Activated naive CD8-positive, alpha-beta T cell treated with anti-CD3 and anti-CD28 coated beads, Interleukin-2, amount 10 ng/mL, durations not matched to agents 7 days and 5 days (primary cell): ENCODE results near the gene METRN. TPM values are rescaled to one million over a fixed set of nuclear protein-coding genes. Genes with fewer than 3 reads are reported as not detected.
"Not testable (repeated sequence)": the region's sequence is repeated elsewhere in the genome, so short reads cannot be mapped to it uniquely, and the experiment has no call there.

Experiments used
- ATAC-seq: fragments of 150-1000 bp; cut with Tn5 transposase; one replicate; pipeline ENCODE4 v1.10.0; 2021; ENCODE audit warnings: low read depth, moderate library complexity
- POLR2A ChIA-PET: fragments of 350-600 bp; sonication (Branson Sonifier 250); formaldehyde crosslinking; loops from one replicate; lab custom pipeline; 2021; ENCODE audit warnings: antibody characterized with exemption; lab: Charles Lee
- DNase-seq: peaks from one replicate; pipeline ENCODE4 v3.0.0; 2021
- H3K27ac Mint-ChIP-seq: one replicate; pipeline ENCODE4 v1.8.0; 2022; ENCODE audit warnings: mild to moderate bottlenecking, mixed read lengths
- H3K27me3 Mint-ChIP-seq: one replicate; pipeline ENCODE4 v1.8.0; 2022; ENCODE audit warnings: mild to moderate bottlenecking, moderate library complexity, mixed read lengths
- H3K36me3 Mint-ChIP-seq: one replicate; pipeline ENCODE4 v1.8.0; 2021; ENCODE audit warnings: mild to moderate bottlenecking, mixed read lengths
- H3K4me1 Mint-ChIP-seq: one replicate; pipeline ENCODE4 v1.8.0; 2021; ENCODE audit warnings: mixed read lengths
- H3K4me3 Mint-ChIP-seq: one replicate; pipeline ENCODE4 v1.8.0; 2022; ENCODE audit warnings: mild to moderate bottlenecking, moderate library complexity, mixed read lengths
- H3K9me3 Mint-ChIP-seq: one replicate; pipeline ENCODE4 v1.8.0; 2021; ENCODE audit warnings: mixed read lengths
- total RNA-seq, 2 experiments: library from RNA; stranded (reverse); gene quantifications; one replicate each; pipeline ENCODE4 v1.2.3, GENCODE V29; 2021

The METRN gene
- total RNA-seq, 2 experiments from 2014 or later, result 10.0 to 12.4 TPM

- Mint-ChIP-seq H3K27ac (no peak overlapping the region), H3K4me3 (no peak overlapping the region), H3K27me3 (peaks cover 39% of the 10 kb centered on the region), H3K4me1 (peaks cover 4% of the 10 kb centered on the region), H3K9me3 (no peaks in the 10 kb centered on the region), H3K36me3 (no peaks in the 10 kb centered on the region)
- ATAC-seq (peak; percentile 66), DNase-seq (peak; percentile 89)
- POLR2A ChIA-PET, result interaction anchor here (1.0 to 1.2 kb wide), 2 partner anchors 29 to 74 kb away, joined by 4 to 5 read pairs; partner anchors contain the start of gene CIAO3
These were observed 3.2 kb upstream of the METRN start for GRCh38 chr16:711548-712320.

GRCh38 chr16:712740-713250 is 2.1 kb upstream of the METRN start:
- not testable (repeated sequence) for ATAC-seq, DNase-seq, H3K4me3 Mint-ChIP-seq, H3K9me3 Mint-ChIP-seq, H3K36me3 Mint-ChIP-seq, H3K4me1 Mint-ChIP-seq, H3K27ac Mint-ChIP-seq
- peaks cover 31% of the 10 kb centered on the region for H3K27me3 Mint-ChIP-seq
- POLR2A ChIA-PET, result interaction anchor here (0.7 to 1.2 kb wide), 4 partner anchors 15 to 73 kb away, joined by 3 to 7 read pairs (median 4); no protein-coding TSS in a partner anchor

- H3K4me1 Mint-ChIP-seq, result peaks cover 4% of the 10 kb centered on the region
- H3K27me3 Mint-ChIP-seq, result peaks cover 20% of the 10 kb centered on the region
- no peaks in the 10 kb centered on the region for H3K9me3 Mint-ChIP-seq
- no peaks in the 10 kb centered on the region for H3K36me3 Mint-ChIP-seq
- POLR2A ChIA-PET, result interaction anchor here (0.6 to 2.1 kb wide), 2 partner anchors 39 to 74 kb away, joined by 3 to 6 read pairs; partner anchors contain the start of genes CHTF18 and RPUSD1
- H3K27ac Mint-ChIP-seq, result no peak overlapping the region
- H3K4me3 Mint-ChIP-seq, result no peak overlapping the region
- ATAC-seq, result no peak
- DNase-seq, result no peak
These were observed 839 bp upstream of the METRN start for GRCh38 chr16:714079-714478.

- H3K9me3 Mint-ChIP-seq, result no peaks in the 10 kb centered on the region
- H3K27me3 Mint-ChIP-seq, result peaks cover 14% of the 10 kb centered on the region
- H3K27ac Mint-ChIP-seq, result no peak overlapping the region
- H3K4me1 Mint-ChIP-seq, result peaks cover 7% of the 10 kb centered on the region
- DNase-seq (no peak), ATAC-seq (peak; percentile 9)
- POLR2A ChIA-PET, result interaction anchor here (0.6 to 2.3 kb wide), 7 partner anchors 9 to 1218 kb away, joined by 3 to 11 read pairs (median 5); partner anchors contain the start of genes CHTF18, CIAO3 and RPUSD1
- no peaks in the 10 kb centered on the region for H3K36me3 Mint-ChIP-seq
- H3K4me3 Mint-ChIP-seq, result peak overlapping the region; percentile 25
These were observed 720 bp downstream of the METRN start for GRCh38 chr16:715477-716199.

GRCh38 chr16:716200-716568 is 1.3 kb downstream of the METRN start:
- DNase-seq (no peak), ATAC-seq (no peak)
- Mint-ChIP-seq H3K27me3 (peaks cover 13% of the 10 kb centered on the region), H3K4me3 (peak overlapping the region; percentile 42), H3K4me1 (peaks cover 7% of the 10 kb centered on the region), H3K36me3 (no peaks in the 10 kb centered on the region), H3K9me3 (no peaks in the 10 kb centered on the region), H3K27ac (no peak overlapping the region)
- POLR2A ChIA-PET, result interaction anchor here (1.0 to 2.3 kb wide), 5 partner anchors 9 to 24 kb away, joined by 3 to 11 read pairs (median 5); partner anchors contain the start of gene CIAO3

- no peak overlapping the region for H3K27ac Mint-ChIP-seq
- H3K27me3 Mint-ChIP-seq, result peaks cover 12% of the 10 kb centered on the region
- H3K4me3 Mint-ChIP-seq, result no peak overlapping the region
- ATAC-seq (no peak), DNase-seq (no peak)
- no peaks in the 10 kb centered on the region for H3K9me3 Mint-ChIP-seq
- POLR2A ChIA-PET, result interaction anchor here (1.1 to 2.3 kb wide), 3 partner anchors 10 to 21 kb away, joined by 3 to 11 read pairs (median 5); no protein-coding TSS in a partner anchor
- H3K36me3 Mint-ChIP-seq, result no peaks in the 10 kb centered on the region
- H3K4me1 Mint-ChIP-seq, result peaks cover 7% of the 10 kb centered on the region
These were observed 1.9 kb downstream of the METRN start for GRCh38 chr16:716768-717325.

GRCh38 chr16:717450-718245 is 2.7 kb downstream of the METRN start:
- Mint-ChIP-seq H3K36me3 (no peaks in the 10 kb centered on the region), H3K4me1 (peaks cover 7% of the 10 kb centered on the region), H3K9me3 (no peaks in the 10 kb centered on the region), H3K27me3 (peaks cover 11% of the 10 kb centered on the region), H3K27ac (no peak overlapping the region), H3K4me3 (no peak overlapping the region)
- DNase-seq (no peak), ATAC-seq (no peak)
- POLR2A ChIA-PET, result interaction anchor here (0.6 kb wide), 1 partner anchor 19 kb away, joined by 3 read pairs; no protein-coding TSS in a partner anchor

GRCh38 chr16:718389-718788 is 3.5 kb downstream of the METRN start:
- POLR2A ChIA-PET, result interaction anchor here (0.6 kb wide), 1 partner anchor 20 kb away, joined by 3 read pairs; no protein-coding TSS in a partner anchor
- no peak for ATAC-seq
- Mint-ChIP-seq H3K27me3 (peaks cover 7% of the 10 kb centered on the region), H3K36me3 (no peaks in the 10 kb centered on the region), H3K4me1 (peaks cover 7% of the 10 kb centered on the region), H3K27ac (no peak overlapping the region), H3K9me3 (no peaks in the 10 kb centered on the region), H3K4me3 (no peak overlapping the region)
- no peak for DNase-seq

- H3K36me3 Mint-ChIP-seq, result no peaks in the 10 kb centered on the region
- H3K4me1 Mint-ChIP-seq, result peaks cover 7% of the 10 kb centered on the region
- POLR2A ChIA-PET, result interaction anchor here (1.6 kb wide), 1 partner anchor 10 kb away, joined by 7 read pairs; no protein-coding TSS in a partner anchor
- no peak overlapping the region for H3K27ac Mint-ChIP-seq
- H3K27me3 Mint-ChIP-seq, result peaks cover 7% of the 10 kb centered on the region
- no peaks in the 10 kb centered on the region for H3K9me3 Mint-ChIP-seq
- DNase-seq (no peak), ATAC-seq (no peak)
- H3K4me3 Mint-ChIP-seq, result no peak overlapping the region
These were observed 4.0 kb downstream of the METRN start for GRCh38 chr16:718922-719321.

- H3K9me3 Mint-ChIP-seq, result no peaks in the 10 kb centered on the region
- POLR2A ChIA-PET, result interaction anchor here (0.5 to 4.2 kb wide), 8 partner anchors 9 to 319 kb away, joined by 3 to 11 read pairs (median 4); partner anchors contain the start of genes CIAO3, RHOT2 and WDR24
- peak overlapping the region; percentile 78 for H3K4me3 Mint-ChIP-seq
- no peaks in the 10 kb centered on the region for H3K36me3 Mint-ChIP-seq
- H3K27me3 Mint-ChIP-seq, result peaks cover 7% of the 10 kb centered on the region
- DNase-seq (no peak), ATAC-seq (no peak)
- peaks cover 5% of the 10 kb centered on the region for H3K4me1 Mint-ChIP-seq
- H3K27ac Mint-ChIP-seq, result peak overlapping the region; percentile 56
These were observed 5.0 kb downstream of the METRN start for GRCh38 chr16:719815-720446.

GRCh38 chr16:720447-720989 is 5.6 kb downstream of the METRN start:
- peak overlapping the region; percentile 78 for H3K4me3 Mint-ChIP-seq
- DNase-seq (no peak), ATAC-seq (peak; percentile 13)
- H3K36me3 Mint-ChIP-seq, result no peaks in the 10 kb centered on the region
- peaks cover 7% of the 10 kb centered on the region for H3K27me3 Mint-ChIP-seq
- H3K27ac Mint-ChIP-seq, result peak overlapping the region; percentile 56
- no peaks in the 10 kb centered on the region for H3K9me3 Mint-ChIP-seq
- H3K4me1 Mint-ChIP-seq, result peaks cover 5% of the 10 kb centered on the region
- POLR2A ChIA-PET, result interaction anchor here (0.6 to 4.2 kb wide), 10 partner anchors 8 to 52 kb away, joined by 3 to 11 read pairs (median 4); partner anchors contain the start of genes CIAO3, RHOT2, STUB1 and WDR24
